Activated CD8-positive, alpha-beta memory T cell treated with anti-CD3 and anti-CD28 coated beads, Interleukin-2, amount 50 U/mL, for 24 hours (primary cell): ENCODE results near the gene ITGA2B.
"Not testable (repeated sequence)": the region's sequence is repeated elsewhere in the genome, so short reads cannot be mapped to it uniquely, and the experiment has no call there.

Experiments used
- DNase-seq: peaks from one replicate; pipeline ENCODE4 v3.0.0-alpha.2; 2020; ENCODE audit errors: extremely low read depth

ITGA2B gene

DNA sequence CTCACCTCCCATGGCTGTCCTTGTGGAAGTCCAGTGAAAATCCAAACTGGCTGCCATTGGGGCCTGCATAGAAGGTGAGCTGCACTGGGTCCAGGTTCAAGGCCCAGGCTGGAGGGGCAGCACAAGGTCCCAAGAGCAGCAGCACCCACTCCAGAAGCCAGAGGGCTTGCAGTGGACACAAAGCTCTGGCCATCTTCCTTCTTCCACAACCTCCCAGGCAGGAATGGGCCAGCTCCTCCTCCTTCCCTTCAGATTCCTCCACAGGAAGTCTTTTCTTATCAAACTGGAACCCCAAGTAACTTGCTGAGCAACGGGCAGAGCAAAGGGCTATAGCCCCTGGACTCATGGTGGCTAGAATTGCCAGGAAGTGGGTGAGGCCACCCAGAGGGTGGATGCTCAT, at the start of gene ITGA2B:
Gene ITGA2B (minus strand): TSS at position 369 of the 400 bp plus-strand sequence. CDS start 176 bp downstream, at position 193.
- DNase-seq, result no peak

DNA sequence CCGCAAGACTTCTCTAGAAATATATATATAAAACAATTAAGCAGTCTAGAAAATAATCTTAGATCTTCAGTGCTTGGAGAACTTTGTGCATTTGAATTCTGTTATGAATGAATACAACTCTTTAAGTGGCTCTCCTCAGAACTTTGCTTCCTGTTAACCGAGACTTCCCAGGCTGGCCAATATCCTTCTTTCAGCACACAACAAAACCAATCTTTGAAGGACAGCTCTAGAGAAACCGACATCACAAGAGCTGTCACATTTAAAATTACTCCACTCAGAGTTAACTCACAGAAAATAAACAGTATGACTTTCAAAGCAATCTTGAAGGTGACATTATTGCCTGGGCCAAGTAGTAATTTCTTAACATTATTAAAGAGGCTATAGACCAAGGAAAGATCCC, 49.7 kb upstream of the ITGA2B start:
- no peak for DNase-seq

DNA sequence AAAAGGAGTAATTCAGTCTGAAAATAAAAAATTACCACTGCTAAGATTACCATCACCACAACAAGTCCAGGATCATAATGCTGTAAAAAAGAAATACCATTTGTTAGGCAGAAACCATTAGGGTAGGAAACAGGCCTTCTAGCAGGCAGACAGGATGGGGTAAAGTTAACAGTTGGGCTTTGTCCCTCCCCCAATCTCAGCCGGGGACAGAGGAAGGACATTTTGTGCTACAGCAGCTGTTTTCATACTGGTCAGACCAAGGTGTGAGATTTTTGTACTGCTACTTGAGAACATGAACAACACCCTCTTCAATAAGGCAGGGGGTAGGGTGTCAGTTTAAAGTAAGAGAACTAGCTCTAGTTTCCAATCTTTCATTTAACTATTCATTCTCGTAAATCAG, 49.2 kb upstream of the ITGA2B start:
- DNase-seq, result no peak

DNA sequence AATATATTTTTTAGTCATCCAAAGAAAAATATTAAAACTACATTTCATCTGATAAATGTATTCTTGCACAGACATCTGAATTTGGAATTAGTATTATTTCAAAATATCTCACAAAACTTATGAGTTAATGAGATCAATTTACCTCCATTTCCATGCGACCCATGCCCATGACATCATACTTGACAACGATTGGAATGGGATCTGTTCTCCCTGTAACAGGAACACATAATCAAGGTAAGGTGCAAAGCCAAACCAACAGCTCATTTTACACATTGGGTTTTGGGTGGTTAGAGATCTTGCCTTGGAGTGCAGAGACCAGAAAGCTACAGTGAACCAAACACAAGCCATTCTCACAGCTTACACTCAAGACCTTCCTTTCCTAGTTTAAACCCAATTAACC, 46.9 kb upstream of the ITGA2B start:
- no peak for DNase-seq

DNA sequence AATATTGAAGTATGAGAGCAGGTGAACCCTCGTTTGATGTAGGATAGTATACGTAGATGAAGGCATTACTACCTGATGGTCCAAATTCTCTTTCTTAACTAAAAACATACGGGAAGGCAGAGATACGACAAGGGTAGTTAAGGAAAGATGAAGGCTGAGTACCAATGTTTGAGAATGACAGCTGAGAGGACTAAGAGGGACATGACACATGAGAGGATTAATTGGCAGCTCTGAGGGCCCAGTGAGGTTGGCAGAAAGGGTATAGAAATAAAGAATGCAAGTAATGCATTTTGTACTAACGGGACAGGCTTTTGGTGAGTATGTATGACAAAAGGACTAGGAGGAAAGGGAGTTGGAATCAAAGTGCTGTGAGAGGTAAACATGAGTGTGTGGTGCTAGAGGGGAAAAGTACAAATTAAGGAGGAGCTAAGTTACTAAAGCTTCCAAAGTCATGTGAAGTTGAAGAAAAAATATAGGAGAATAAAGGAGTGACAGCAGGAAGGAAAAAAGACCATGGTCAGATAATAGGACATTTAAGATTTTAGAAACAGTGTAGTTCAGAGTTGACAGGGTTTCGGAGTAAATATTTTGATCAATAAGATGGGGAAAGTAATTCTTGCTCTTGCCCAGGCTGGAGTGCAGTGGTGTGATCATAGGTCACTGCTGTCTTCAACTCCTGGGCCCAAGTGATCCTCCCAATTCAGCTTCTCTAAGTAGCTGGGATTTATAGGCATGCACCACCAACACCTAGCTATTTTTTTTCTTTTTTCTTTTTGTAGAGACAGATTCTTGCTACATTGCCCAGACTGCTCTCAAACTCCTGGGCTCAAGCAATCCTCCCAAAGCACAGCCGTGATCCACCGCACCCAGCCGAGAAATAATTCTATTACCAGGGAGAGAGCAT, 43.1 kb upstream of the ITGA2B start:
- DNase-seq, result no peak

DNA sequence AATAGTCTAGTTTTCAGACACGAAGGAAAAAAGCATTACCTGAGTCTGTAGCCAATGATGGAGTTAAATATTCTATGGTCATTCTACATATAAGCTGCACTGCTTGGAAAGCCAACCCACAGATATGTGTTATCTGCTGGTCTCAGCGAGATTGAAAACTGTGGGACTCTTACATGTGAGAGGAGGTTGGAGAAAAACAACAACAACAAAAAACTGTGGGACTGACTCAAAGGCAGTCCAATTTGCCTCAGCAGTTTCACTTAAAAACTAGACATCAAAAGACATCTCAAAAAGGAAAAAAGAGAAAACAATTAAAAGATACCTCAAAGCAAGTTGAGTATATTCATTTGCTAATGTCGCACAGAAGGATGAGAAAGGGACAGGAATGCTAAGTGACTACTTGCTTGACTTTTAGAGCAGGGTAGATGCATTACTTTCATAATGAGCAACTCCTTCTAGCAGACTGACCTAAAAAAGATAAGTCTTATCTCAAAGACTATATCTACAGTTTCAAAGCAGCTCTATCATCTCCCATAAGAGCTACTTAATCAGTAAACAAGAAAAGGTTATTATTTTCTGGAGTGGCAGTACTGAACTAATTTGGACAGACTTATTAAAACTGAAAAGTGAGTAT, 35.5 kb upstream of the ITGA2B start:
- no peak for DNase-seq

DNA sequence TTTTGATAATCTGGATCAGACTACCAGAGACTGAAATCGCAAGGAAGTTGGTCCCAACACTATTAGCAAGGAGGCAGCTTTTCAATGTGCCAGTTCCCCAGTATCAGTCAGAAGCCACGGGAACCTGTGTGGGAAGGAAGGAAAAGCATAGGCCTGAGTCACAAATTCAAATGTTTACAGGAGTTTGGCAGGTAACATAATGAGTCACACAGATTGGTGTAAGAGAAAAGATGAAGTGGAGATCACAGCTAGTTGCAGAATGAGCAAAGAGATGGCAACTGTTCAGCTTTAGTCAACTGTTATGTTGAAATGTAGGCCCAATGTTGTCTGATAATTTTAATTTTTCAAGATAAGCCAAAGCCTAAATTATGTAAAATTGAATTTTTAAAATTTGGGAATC, 28.1 kb upstream of the ITGA2B start:
- DNase-seq, result no peak

DNA sequence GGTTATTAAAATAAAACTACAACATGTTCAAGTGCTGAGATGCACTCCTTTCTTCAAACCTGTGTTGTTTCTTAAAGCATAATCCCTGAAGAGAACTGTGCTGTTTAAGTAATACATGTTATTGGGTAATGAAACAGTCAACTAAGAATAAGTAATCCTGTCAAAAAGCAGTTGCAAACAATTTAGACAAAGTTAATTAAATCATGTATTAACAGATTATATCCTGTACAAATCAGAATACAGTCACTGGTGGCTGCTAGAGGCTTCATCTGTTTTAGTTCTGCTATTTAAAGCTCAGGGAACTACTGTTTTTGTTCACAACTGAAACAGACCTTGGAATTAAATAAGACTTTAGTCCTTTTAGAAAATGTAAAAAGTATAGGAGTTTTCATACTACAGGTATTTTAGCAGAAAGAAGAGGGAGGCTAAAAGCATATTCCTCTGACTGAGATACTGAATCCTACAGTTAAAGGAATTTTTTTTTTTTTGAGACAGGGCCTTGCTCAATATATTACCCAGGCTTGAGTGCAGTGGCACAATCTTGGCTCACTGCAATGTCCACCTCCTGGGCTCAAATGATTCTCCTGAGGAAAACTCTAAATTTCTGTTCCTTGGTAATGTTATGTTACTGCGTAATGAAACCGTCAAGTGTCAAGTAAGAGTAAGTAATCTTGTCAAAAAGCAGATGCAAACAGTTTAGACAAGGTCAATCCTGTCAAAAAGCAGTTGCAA, 27.3 kb upstream of the ITGA2B start:
- DNase-seq, result no peak

DNA sequence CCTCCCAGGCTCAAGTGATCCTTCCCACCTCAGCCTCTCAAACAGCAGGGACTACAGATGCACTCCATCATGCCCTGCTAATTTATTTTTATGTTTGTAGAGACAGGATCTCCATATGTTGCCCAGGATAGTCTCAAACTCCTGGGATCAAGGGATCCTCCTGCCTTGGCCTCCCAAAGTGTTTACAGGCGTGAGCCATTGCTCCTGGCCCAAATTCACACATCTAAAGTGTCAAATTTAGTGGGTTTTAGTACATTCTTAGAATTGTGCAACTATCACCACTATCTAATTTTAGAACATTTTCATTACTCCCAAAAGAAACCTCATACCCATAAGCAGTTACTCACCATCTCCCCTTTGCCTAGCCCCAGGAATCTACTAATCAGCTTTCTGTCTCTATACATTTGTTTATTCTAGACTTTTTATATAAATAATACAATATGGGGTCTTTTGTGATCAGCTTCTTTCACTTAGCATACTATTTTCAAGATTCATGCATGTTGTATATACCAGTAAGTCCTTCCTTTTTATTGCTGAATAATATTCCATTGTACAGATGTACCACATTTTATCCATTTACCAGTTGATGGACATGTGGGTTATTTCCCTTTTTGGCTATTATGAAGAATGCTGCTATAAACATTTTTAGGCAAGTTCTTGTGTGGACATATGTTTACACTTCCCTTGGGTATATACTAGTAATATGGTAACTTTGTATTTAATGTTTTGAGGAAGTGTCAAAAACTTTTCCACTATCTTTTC, 25.1 kb upstream of the ITGA2B start:
- no peak for DNase-seq

DNA sequence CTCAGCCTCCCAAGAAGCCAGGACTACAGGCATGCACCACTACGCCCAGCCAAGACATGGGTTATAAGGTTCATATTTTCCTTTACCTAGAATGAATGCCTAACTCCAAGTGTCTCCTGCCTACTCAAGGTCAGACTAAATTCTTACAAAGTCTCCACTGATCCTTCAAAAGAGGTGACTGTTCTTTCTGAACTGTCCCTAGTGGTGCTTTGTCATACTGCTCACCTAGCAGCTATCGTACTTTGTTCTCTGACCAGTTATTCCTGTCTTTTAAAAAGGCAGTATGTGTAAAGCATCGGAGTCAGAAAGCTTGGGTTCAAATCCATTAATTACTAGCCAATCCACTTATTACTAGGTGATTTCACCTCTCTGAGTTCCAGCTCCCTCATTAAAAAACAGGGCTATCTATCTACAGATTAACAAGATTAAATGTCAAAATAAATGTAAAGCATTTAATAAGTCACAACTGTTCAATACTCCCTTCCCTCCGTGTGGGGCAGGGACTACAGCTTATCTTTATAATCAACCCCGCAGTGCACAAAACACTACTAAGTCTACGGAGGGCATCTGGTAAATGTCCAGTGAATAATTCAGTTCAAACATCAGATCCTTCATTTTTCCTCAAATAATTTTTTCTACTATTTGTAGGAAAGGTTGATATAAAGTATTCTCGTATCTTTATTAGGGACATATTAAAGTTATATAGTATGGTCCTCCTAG, 20.0 kb upstream of the ITGA2B start:
- no peak for DNase-seq

DNA sequence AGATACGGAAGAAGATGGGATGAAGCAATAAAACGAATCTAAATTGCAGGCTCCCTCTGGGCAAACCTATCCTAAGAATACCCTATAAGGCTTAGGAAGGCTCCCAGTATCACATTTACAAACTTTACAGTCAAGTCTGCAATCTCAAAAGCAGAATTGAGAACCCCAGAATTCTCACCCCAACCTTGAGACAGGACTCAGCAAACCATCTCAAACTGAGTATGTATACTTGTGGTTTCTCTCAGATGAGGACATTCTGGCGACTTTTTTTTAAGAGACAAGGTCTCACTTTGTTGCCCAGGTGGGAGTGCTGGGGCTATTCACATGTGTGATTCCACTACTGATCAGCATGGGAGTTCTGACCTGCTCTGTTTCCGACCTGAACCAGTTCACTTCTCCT, 19.3 kb upstream of the ITGA2B start:
- DNase-seq, result no peak

DNA sequence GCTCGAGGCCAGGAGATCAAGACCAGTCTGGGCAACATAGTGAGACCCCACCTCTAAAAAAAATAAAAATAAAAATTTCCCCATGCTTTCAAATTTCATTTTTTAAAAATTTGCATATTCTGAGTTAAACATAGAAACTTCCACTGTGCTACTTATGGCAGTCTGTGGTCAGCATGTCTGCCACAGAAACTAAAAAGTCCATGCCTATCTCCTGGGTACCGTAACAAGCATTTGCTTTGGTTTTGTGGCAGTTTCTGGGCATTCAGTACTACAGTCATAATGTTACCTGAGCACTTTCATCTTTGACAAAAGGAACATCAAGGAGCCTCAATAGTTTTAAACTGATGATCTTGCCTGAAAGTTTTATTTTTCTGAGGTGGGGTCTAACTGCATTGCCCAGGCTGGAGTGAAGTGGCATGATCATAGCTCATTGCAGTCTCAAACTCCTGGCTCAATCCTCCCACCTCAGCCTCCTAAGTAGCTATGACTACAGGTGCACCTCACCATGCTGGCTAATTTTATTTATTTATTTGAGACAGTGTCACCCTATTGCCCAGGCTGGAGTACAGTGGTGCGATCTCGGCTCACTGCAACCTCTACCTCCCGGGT, 13.2 kb upstream of the ITGA2B start:
- DNase-seq, result no peak

DNA sequence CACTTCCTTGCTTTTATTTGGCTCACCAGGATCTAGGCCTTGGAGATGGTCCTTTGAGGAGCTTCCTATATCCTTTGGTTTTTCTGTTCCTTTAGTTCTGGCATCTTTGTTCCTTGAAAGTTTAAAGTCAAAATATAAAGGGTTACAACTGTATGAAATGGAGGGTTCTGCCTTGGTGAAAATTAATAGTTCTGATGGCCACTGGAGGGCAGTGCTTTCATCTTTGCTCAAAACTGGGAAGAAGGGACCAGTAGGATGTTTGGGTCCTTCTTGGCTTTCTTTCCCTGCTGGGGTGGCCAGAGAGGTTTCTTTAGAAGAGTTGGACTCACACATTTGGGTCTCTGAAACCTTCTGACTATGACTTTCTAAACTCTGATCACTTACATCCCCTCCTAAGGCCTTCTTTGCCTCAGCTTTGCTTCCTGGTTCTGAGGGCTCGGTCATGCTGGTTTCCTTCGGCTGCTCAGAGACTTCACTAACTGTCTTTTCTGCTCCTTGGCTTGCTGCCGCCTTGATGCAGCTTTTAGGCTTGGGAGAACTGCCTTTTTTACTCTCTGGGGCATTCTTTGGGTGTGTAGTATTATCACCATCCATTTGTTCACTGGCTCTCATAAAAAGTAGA, 10.9 kb upstream of the ITGA2B start:
- DNase-seq, result no peak

DNA sequence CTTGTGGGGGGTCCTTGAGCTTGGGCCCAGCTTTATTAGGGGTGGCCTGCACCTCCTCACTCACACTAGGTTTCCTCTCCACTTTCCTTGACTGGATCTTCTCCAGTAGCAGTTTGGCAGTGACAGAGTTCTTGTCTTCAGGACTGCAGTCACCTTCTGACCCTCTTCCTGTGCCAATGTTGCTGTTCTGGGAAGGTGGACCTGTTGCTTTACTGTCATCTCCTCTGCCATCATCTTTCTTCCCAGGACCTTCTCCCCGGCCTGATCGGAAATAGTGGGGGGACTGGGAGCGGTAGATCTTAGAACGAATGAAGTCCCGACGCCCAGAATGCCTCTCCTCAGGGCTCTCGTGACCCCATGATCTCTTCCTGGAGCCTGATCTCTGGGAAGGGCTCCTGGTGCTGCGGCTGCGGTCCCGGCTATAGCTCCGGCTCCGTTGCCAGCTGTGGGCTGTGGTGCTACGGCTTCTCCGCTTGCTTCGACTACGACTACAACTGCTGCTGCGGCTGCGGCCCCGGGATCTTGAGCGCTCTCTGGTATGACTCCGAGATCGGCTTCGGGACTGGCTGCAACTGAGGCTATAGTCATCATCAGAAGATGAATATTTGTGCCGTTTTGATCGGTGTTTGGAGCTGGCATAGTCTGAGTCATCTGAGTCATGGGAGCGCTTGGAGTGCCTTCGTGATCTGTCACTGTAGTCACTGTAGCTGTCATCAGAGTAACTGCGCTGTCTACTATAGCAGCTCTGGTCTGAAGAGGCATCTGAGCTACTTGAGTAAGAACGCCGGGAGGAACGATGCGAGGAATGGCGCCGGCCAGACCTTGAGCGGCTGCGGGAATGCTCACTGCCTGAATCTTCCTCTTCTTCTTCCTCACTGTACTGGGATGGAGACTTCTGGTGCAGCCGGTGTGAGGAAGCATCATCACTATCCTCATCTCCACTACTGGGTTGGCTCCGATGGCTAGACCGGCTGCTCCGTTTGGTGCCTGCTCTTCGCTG, 9.5 kb upstream of the ITGA2B start:
- no peak for DNase-seq

DNA sequence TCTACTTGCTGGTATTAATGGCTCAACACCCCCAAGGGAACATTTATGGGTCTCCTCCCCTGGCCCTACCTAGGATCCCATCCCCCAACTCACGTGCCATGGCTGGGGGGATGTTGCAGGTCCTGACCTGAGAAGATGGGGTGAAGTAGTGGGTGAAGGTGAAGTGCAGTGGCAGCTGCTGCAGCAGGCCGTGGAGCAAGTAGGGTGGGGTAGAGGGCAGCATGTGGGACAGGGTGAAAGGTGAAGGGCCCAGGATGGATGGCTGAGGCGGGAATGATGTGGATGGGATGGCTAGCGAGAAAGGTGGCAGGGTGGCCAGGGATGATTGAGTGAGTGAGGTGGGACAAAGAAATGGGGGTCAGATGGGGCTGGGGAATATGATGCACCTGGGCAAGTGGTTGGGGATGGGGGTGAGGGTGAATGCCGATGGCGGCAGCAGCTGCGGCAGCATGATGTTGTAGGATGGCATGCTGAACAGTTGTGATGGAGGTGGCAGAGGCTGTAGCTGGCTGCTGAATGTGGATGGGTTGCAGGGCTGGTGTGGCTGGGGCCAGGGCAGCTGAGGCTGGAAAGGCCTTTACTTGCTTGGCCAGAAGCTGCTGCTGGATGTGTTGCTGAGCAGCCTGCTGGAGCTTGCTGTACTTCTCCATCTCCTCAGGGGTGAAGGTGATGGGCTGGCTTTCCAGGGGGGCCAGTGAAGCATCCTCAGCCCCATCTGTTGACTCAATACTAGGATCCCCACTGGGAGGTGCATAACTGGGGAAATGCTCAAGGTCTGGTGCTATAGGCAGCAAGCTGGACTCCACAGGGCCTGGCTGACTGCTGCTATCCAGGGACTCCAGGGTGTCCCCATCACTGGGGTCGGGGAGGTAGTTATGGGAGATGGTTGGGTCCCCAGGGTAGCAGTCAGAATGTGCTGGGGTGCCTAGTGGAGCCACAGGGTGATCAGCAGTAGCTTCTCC, 8.3 kb upstream of the ITGA2B start:
- no peak for DNase-seq

DNA sequence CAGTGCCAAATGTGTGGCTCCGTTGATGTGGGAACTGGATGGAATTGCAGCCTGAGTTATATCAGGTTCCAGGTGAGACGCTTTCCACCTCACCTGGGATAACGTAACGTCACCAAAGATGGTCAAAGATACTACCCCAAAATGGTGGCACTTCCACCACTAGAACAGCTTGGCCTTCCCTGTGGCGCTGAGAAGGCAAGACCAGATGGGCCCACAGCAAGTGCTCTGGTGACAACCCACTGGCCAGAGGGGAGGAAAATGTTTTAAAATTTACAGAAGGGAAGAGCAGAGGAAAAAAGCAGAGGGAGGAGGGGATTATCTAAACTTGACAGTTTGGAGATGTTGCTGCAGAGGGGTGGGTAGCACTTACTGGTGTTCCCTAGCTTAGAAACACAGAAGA, 7.5 kb upstream of the ITGA2B start:
- DNase-seq, result no peak

DNA sequence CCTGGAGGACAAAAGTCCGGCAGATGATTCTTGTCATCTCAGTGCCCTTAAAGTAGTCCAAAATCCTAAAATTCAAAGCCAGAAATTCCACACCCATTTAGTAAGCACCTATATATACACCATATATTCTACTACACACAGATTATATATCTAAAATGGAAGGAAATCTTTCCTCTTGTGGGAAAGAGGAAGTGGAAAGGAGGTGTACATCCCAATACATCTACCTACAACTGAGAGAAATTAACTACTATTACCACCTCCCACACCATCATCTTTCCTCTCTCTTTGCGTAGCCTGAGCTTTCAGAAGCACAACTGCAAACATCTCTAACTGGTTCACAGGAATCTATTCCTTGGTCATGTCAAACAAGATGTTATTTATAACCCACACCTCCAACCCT, 5.4 kb upstream of the ITGA2B start:
- DNase-seq, result no peak

DNA sequence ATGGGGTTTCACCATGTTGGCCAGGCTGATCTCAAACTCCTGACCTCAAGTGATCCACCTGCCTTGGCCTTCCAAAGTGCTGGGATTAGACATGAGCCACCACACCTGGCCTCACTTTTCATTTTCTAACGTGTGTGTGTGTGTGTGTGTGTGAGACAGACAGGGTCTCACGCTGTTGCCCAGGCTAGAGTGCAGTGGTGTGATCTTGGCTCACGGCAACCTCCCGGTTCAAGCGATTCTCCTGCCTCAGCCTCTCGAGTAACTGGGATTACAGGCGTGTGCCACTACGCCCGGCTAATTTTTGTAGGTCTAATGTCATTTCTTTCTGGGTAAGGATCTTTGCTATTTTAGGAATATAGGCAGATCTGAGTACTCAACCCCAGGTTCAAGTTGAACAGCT, 4.7 kb upstream of the ITGA2B start:
- not testable (repeated sequence) for DNase-seq
